ENCODE measurements around the gene LRMDA.

GRCh38 chr10:75643405-75643804 is 212.0 kb downstream of the LRMDA start:
- TF ChIP-seq CTCF (conservative IDR thresholded peaks at IDR 0.05; ENCODE audit: low read length): no peak
- TF ChIP-seq EZH2phosphoT487 (IDR thresholded peaks at IDR 0.05; ENCODE audit: borderline replicate concordance, low read depth, low read length): no peak

All from OCI-LY7 (cell line).